ENCODE data around the gene ENSA. TPM values are rescaled to one million over a fixed set of nuclear protein-coding genes. Genes with fewer than 3 reads are reported as not detected.
"Not testable (repeated sequence)": the region's sequence is repeated elsewhere in the genome, so short reads cannot be mapped to it uniquely, and the experiment has no call there.

The ENSA gene
- total RNA-seq, 1 experiment from 2014 or later = 178 TPM

DNA sequence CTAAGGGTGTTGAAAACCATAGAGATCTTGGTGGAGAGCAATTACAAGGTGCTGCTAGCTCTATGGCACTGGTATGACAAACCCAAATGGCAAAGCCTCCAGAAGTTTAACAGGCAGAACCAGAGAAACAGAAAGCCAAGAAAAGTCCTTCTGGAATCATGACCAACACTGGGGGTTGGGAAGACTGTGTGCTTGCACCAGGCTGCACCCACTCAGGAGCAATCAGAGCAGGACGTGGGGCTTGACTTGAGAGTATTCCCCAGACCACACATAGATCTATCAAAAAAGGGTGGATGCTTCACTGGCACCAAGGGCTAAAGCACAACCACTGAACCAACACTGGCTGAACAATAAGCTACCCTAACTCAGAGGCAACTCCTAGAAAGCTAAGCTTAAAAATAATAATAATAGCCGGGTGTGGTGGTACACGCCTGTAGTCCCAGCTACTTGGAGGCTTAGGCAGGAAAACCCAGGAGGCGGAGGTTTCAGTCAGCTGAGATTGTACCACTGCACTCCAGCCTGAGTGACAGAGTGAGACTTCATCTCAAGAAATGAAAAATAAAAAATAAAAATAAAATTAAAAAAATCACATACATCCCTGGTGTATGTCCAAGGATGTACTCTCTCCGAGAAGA is 20.1 kb upstream of the ENSA start:
- CTCF ChIA-PET = no interaction called here
- POLR2A ChIA-PET = no interaction called here
- Histone ChIP-seq H3K27me3 (replicated peaks; ENCODE audit: control insufficient read depth, insufficient read depth, low read length) (no peaks in the 10 kb centered on the region), H3K36me3 (ENCODE audit: control insufficient read depth, insufficient read depth, low read length) (peaks cover 1% of the 10 kb centered on the region), H3K4me1 (0 out of 2 replicates have a peak, but pooled peaks cover 4% of the 10 kb centered on the region), H3K4me3 (ENCODE audit: low read depth, low read length) (no peak overlapping the region), H3K9me3 (no peaks in the 10 kb centered on the region)
- Mint-ChIP-seq H3K27me3 (ENCODE audit: insufficient read depth, unreplicated experiment) (no peaks in the 10 kb centered on the region), H3K4me3 (ENCODE audit: unreplicated experiment) (no peak overlapping the region), H3K36me3 (ENCODE audit: insufficient read depth, unreplicated experiment) (no peaks in the 10 kb centered on the region), H3K4me1 (ENCODE audit: low read depth, unreplicated experiment) (no peaks in the 10 kb centered on the region), H3K9me3 (ENCODE audit: unreplicated experiment) (no peaks in the 10 kb centered on the region), H3K27ac (ENCODE audit: unreplicated experiment) (no peak overlapping the region)
- DNase-seq = no peak
- intact Hi-C loops (cut with micrococcal nuclease; ENCODE audit: unreplicated experiment) = no loop called here
- TF ChIP-seq, protein P1, sequence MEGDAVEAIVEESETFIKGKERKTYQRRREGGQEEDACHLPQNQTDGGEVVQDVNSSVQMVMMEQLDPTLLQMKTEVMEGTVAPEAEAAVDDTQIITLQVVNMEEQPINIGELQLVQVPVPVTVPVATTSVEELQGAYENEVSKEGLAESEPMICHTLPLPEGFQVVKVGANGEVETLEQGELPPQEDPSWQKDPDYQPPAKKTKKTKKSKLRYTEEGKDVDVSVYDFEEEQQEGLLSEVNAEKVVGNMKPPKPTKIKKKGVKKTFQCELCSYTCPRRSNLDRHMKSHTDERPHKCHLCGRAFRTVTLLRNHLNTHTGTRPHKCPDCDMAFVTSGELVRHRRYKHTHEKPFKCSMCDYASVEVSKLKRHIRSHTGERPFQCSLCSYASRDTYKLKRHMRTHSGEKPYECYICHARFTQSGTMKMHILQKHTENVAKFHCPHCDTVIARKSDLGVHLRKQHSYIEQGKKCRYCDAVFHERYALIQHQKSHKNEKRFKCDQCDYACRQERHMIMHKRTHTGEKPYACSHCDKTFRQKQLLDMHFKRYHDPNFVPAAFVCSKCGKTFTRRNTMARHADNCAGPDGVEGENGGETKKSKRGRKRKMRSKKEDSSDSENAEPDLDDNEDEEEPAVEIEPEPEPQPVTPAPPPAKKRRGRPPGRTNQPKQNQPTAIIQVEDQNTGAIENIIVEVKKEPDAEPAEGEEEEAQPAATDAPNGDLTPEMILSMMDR (IDR thresholded peaks at IDR 0.05; ENCODE audit: insufficient read depth in 1 of 2, low read depth in 1 of 2, low read length in 1 of 2, severe bottlenecking in 1 of 2, unreplicated experiment in 1 of 2) = no peak
- BruUV-seq (replicated peaks) = no TSS peak

DNA sequence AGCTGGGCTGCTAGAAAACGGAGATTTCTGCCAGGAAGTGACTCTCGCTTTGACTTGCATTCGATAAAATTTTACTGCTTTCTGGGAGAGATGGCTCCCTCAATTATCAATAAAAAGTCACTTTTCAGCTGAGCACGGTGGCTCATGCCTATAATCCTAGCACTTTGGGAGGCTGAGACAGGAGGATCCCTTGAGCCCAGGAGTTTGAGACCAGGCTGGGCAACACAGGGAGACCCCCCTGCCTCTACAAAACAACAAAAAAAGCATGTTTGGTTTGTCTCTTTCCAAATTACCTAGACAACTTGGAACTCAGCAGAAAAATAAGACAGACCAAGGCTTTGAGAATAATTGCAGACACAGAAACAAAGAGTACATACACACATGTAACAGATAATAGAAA is 12.9 kb upstream of the ENSA start:
- peaks cover 1% of the 10 kb centered on the region; the same call in 1 of the 2 replicates for H3K36me3 ChIP-seq (ENCODE audit: control insufficient read depth, insufficient read depth, low read length)
- TF ChIP-seq, protein P1 (IDR thresholded peaks at IDR 0.05; ENCODE audit: insufficient read depth in 1 of 2, low read depth in 1 of 2, low read length in 1 of 2, severe bottlenecking in 1 of 2, unreplicated experiment in 1 of 2) = no peak
- no peak for DNase-seq
- CTCF ChIA-PET = no interaction called here
- Mint-ChIP-seq H3K27me3 (ENCODE audit: insufficient read depth, unreplicated experiment) (no peaks in the 10 kb centered on the region), H3K36me3 (ENCODE audit: insufficient read depth, unreplicated experiment) (no peaks in the 10 kb centered on the region), H3K4me1 (ENCODE audit: low read depth, unreplicated experiment) (no peaks in the 10 kb centered on the region), H3K27ac (ENCODE audit: unreplicated experiment) (no peak overlapping the region), H3K4me3 (ENCODE audit: unreplicated experiment) (no peak overlapping the region), H3K9me3 (ENCODE audit: unreplicated experiment) (no peaks in the 10 kb centered on the region)
- POLR2A ChIA-PET = no interaction called here
- no peaks in the 10 kb centered on the region for H3K4me1 ChIP-seq
- intact Hi-C loops (cut with micrococcal nuclease; ENCODE audit: unreplicated experiment) = no loop called here
- H3K4me3 ChIP-seq (ENCODE audit: low read depth, low read length) = no peak overlapping the region
- no peaks in the 10 kb centered on the region for H3K27me3 ChIP-seq (replicated peaks; ENCODE audit: control insufficient read depth, insufficient read depth, low read length)
- no peaks in the 10 kb centered on the region for H3K9me3 ChIP-seq
- no TSS peak for BruUV-seq (replicated peaks)

DNA sequence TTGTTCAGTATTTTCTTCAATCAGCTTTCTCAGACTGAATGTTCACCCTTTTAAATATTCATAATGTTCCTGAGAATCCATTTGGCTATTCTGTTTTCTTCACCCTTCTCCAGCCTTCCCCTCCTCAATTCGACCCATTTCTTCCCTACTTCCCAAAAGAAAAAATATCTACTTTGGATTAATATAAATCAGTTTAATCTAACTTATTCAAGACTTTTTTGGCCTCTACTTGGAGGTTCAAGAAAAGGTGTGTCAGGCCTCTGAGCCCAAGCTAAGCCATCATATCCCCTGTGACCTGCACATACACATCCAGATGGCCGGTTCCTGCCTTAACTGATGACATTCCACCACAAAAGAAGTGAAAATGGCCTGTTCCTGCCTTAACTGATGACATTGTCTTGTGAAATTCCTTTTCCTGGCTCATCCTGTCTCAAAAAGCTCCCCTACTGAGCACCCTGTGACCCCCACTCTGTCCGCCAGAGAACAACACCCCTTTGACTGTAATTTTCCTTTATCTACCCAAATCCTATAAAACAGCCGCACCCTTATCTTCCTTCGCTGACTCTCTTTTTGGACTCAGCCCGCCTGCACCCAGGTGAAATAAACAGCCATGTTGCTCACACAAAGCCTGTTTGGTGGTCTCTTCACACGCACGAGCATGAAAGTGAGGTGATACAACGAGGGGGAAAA is 11.9 kb upstream of the ENSA start:
- H3K9me3 Mint-ChIP-seq (ENCODE audit: unreplicated experiment); H3K36me3 ChIP-seq (ENCODE audit: control insufficient read depth, insufficient read depth, low read length); H3K4me1 ChIP-seq; H3K36me3 Mint-ChIP-seq (ENCODE audit: insufficient read depth, unreplicated experiment); H3K4me1 Mint-ChIP-seq (ENCODE audit: low read depth, unreplicated experiment); CTCF ChIA-PET; BruUV-seq (replicated peaks); H3K9me3 ChIP-seq; H3K27ac Mint-ChIP-seq (ENCODE audit: unreplicated experiment); H3K4me3 Mint-ChIP-seq (ENCODE audit: unreplicated experiment); intact Hi-C loops (cut with micrococcal nuclease; ENCODE audit: unreplicated experiment); H3K4me3 ChIP-seq (ENCODE audit: low read depth, low read length); DNase-seq; H3K27me3 Mint-ChIP-seq (ENCODE audit: insufficient read depth, unreplicated experiment); H3K27me3 ChIP-seq (replicated peaks; ENCODE audit: control insufficient read depth, insufficient read depth, low read length): not testable (repeated sequence)
- POLR2A ChIA-PET = interaction anchor here (0.6 kb wide), 1 partner anchor 77 kb away, joined by 3 read pairs; no protein-coding TSS in a partner anchor

DNA sequence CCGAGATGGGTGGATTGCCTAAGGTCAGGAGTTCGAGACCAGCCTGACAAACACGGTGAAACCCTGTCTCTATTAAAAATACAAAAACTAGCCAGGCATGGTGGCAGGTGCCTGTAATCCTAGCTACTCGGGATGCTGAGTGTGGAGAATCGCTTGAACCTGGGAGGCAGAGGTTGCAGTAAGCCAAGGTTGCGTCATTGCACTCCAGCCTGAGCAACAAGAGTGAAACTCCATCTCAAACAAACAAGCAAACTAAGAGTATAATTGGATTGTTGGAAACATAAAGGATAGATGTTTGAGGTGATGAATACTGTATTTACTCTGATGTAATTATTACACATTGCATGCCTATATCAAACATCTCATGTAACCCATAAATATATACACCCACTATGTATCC is 9.0 kb upstream of the ENSA start:
- CTCF ChIA-PET; H3K27me3 Mint-ChIP-seq (ENCODE audit: insufficient read depth, unreplicated experiment); H3K9me3 Mint-ChIP-seq (ENCODE audit: unreplicated experiment); H3K27ac Mint-ChIP-seq (ENCODE audit: unreplicated experiment); intact Hi-C loops (cut with micrococcal nuclease; ENCODE audit: unreplicated experiment); H3K4me1 Mint-ChIP-seq (ENCODE audit: low read depth, unreplicated experiment); H3K9me3 ChIP-seq; H3K4me1 ChIP-seq; DNase-seq; H3K36me3 Mint-ChIP-seq (ENCODE audit: insufficient read depth, unreplicated experiment); H3K4me3 ChIP-seq (ENCODE audit: low read depth, low read length); H3K27me3 ChIP-seq (replicated peaks; ENCODE audit: control insufficient read depth, insufficient read depth, low read length); H3K4me3 Mint-ChIP-seq (ENCODE audit: unreplicated experiment); H3K36me3 ChIP-seq (ENCODE audit: control insufficient read depth, insufficient read depth, low read length); BruUV-seq (replicated peaks): not testable (repeated sequence)
- POLR2A ChIA-PET = interaction anchor here (0.6 kb wide), 1 partner anchor 60 kb away, joined by 3 read pairs; no protein-coding TSS in a partner anchor

DNA sequence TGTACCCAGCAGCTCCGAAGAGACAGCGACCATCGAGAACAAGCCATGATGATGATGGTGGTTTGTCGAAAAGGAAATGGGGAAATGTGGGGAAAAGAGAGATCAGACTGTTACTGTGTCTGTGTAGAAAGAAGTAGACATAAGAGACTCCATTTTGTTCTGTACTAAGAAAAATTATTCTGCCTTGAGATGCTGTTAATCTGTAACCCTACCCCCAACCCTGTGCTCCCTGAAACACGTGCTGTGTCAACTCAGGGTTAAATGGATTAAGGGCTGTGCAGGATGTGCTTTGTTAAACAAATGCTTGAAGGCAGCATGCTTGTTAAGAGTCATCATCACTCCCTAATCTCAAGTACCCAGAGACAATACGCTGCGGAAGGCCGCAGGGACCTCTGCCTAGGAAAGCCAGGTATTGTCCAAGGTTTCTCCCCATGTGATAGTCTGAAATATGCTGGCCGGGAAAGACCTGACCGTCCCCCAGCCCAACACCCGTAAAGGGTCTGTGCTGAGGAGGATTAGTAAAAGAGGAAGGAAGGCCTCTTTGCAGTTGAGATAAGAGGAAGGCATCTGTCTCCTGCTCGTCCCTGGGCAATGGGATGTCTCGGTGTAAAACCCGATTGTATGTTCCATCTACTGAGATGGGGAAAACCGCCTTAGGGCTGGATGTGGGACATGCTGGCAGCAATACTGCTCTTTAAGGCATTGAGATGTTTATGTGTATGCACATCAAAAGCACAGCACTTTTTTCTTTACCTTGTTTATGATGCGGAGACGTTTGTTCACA is 5.6 kb upstream of the ENSA start:
- H3K9me3 Mint-ChIP-seq (ENCODE audit: unreplicated experiment); H3K27me3 ChIP-seq (replicated peaks; ENCODE audit: control insufficient read depth, insufficient read depth, low read length); H3K4me1 ChIP-seq; H3K27ac Mint-ChIP-seq (ENCODE audit: unreplicated experiment); H3K4me3 Mint-ChIP-seq (ENCODE audit: unreplicated experiment); BruUV-seq (replicated peaks); H3K27me3 Mint-ChIP-seq (ENCODE audit: insufficient read depth, unreplicated experiment); CTCF ChIA-PET; H3K4me1 Mint-ChIP-seq (ENCODE audit: low read depth, unreplicated experiment); DNase-seq; H3K36me3 ChIP-seq (ENCODE audit: control insufficient read depth, insufficient read depth, low read length); H3K9me3 ChIP-seq; intact Hi-C loops (cut with micrococcal nuclease; ENCODE audit: unreplicated experiment); H3K4me3 ChIP-seq (ENCODE audit: low read depth, low read length); POLR2A ChIA-PET: not testable (repeated sequence)
- peaks cover 15% of the 10 kb centered on the region for H3K36me3 Mint-ChIP-seq (ENCODE audit: insufficient read depth, unreplicated experiment)

Measured in Caco-2 (cell line).